ENCODE measurements around the gene PUS1.

Gene PUS1

GRCh38 chr12:131950182-131950913, 21.3 kb downstream of the PUS1 start:
- TF ChIP-seq USF1 (IDR thresholded peaks at IDR 0.05) (no peak), ZBTB7A (IDR thresholded peaks at IDR 0.05; ENCODE audit: low read depth) (0 out of 2 replicates have a peak, but pooled peaks have one; percentile 43), TCF12 (IDR thresholded peaks at IDR 0.05; ENCODE audit: low read depth) (no peak), CREB1 (IDR thresholded peaks at IDR 0.05; ENCODE audit: low read depth) (no peak), YY1 (IDR thresholded peaks at IDR 0.05; ENCODE audit: low read depth) (no peak), RAD21 (IDR thresholded peaks at IDR 0.05; ENCODE audit: low read depth) (no peak), TEAD4 (IDR thresholded peaks at IDR 0.05) (no peak)

- TF ChIP-seq ZBTB7A (IDR thresholded peaks at IDR 0.05; ENCODE audit: low read depth) (no peak), EP300 (IDR thresholded peaks at IDR 0.05; ENCODE audit: borderline replicate concordance) (no peak), EGR1 (IDR thresholded peaks at IDR 0.05) (no peak), RAD21 (IDR thresholded peaks at IDR 0.05; ENCODE audit: low read depth) (no peak), CREB1 (IDR thresholded peaks at IDR 0.05; ENCODE audit: low read depth) (no peak), TEAD4 (IDR thresholded peaks at IDR 0.05) (no peak), FOXM1 (IDR thresholded peaks at IDR 0.05; ENCODE audit: borderline replicate concordance, low read depth) (no peak), TCF12 (IDR thresholded peaks at IDR 0.05; ENCODE audit: low read depth) (no peak), TAF1 (IDR thresholded peaks at IDR 0.05; ENCODE audit: low read depth) (no peak), REST (IDR thresholded peaks at IDR 0.05; ENCODE audit: low read depth) (no peak), NFIC (IDR thresholded peaks at IDR 0.05) (no peak), MAX (IDR thresholded peaks at IDR 0.05) (no peak), YY1 (IDR thresholded peaks at IDR 0.05; ENCODE audit: low read depth) (no peak), CEBPB (IDR thresholded peaks at IDR 0.05) (no peak), USF1 (IDR thresholded peaks at IDR 0.05) (no peak)
Observed at GRCh38 chr12:131959116-131959515, 30.0 kb downstream of the PUS1 start.

GRCh38 chr12:131959641-131960589, 30.8 kb downstream of the PUS1 start:
- TF ChIP-seq FOXM1 (IDR thresholded peaks at IDR 0.05; ENCODE audit: borderline replicate concordance, low read depth), result no peak
- no peak for TF ChIP-seq CREB1 (IDR thresholded peaks at IDR 0.05; ENCODE audit: low read depth)
- no peak for TF ChIP-seq USF1 (IDR thresholded peaks at IDR 0.05)
- no peak for TF ChIP-seq RAD21 (IDR thresholded peaks at IDR 0.05; ENCODE audit: low read depth)
- TF ChIP-seq REST (IDR thresholded peaks at IDR 0.05; ENCODE audit: low read depth), result no peak

- TF ChIP-seq TAF1 (IDR thresholded peaks at IDR 0.05; ENCODE audit: low read depth) (no peak), TEAD4 (IDR thresholded peaks at IDR 0.05) (no peak), CREB1 (IDR thresholded peaks at IDR 0.05; ENCODE audit: low read depth) (no peak), EP300 (IDR thresholded peaks at IDR 0.05; ENCODE audit: borderline replicate concordance) (no peak), EGR1 (IDR thresholded peaks at IDR 0.05) (no peak), ZBTB7A (IDR thresholded peaks at IDR 0.05; ENCODE audit: low read depth) (no peak), USF1 (IDR thresholded peaks at IDR 0.05) (no peak), YY1 (IDR thresholded peaks at IDR 0.05; ENCODE audit: low read depth) (no peak)
Observed at GRCh38 chr12:131962069-131962468, 33.0 kb downstream of the PUS1 start.

GRCh38 chr12:131963381-131963780, 34.3 kb downstream of the PUS1 start:
- TF ChIP-seq YY1 (IDR thresholded peaks at IDR 0.05; ENCODE audit: low read depth) (no peak), ZBTB7A (IDR thresholded peaks at IDR 0.05; ENCODE audit: low read depth) (no peak), TEAD4 (IDR thresholded peaks at IDR 0.05) (no peak), MAX (IDR thresholded peaks at IDR 0.05) (no peak), TAF1 (IDR thresholded peaks at IDR 0.05; ENCODE audit: low read depth) (no peak), TCF12 (IDR thresholded peaks at IDR 0.05; ENCODE audit: low read depth) (no peak), EP300 (IDR thresholded peaks at IDR 0.05; ENCODE audit: borderline replicate concordance) (no peak), USF1 (IDR thresholded peaks at IDR 0.05) (no peak), EGR1 (IDR thresholded peaks at IDR 0.05) (no peak), CEBPB (IDR thresholded peaks at IDR 0.05) (no peak), NFIC (IDR thresholded peaks at IDR 0.05) (no peak), REST (IDR thresholded peaks at IDR 0.05; ENCODE audit: low read depth) (no peak), CREB1 (IDR thresholded peaks at IDR 0.05; ENCODE audit: low read depth) (no peak), FOXM1 (IDR thresholded peaks at IDR 0.05; ENCODE audit: borderline replicate concordance, low read depth) (no peak)
